ENCODE data around the gene MOB1B. TPM values are rescaled to one million over a fixed set of nuclear protein-coding genes. Genes with fewer than 3 reads are reported as not detected.
A peak's percentile ranks its signal among the peaks of the same experiment; 100 is the strongest.

Gene MOB1B
- total and polyA plus RNA-seq, 11 donors = 4.8 to 22.9 (median 16.6) TPM

DNA sequence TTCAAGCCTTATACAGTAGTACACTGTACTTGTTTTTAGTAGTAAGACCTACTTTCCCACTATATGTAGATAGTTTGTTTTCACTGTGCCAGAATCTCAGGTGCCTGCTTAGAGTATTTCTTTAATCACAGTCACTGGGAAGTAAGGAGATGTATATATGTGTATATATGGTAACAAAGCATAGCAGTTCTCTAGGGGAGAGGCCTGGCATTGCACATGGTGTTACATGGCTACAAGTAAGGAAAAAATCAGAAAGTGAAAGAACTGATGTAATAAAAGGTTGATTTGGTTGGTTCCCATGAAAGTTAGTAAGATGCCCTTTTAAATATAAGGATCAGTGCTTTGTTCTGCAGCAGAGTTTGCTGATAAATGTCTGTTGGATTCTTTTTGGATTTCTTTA, 81.9 kb downstream of the MOB1B start:
- Histone ChIP-seq H3K36me3 (peaks cover 0 to 14% (median 5%) of the 10 kb centered on the region in 9 donors), H3K4me1 (peaks cover 0 to 12% (median 0%) of the 10 kb centered on the region in 12 donors), H3K9me3 (no peaks in the 10 kb centered on the region), H3K27ac (no peak overlapping the region), H3K4me3 (no peak overlapping the region), H3K27me3 (no peaks in the 10 kb centered on the region)
- TF ChIP-seq, protein P1, sequence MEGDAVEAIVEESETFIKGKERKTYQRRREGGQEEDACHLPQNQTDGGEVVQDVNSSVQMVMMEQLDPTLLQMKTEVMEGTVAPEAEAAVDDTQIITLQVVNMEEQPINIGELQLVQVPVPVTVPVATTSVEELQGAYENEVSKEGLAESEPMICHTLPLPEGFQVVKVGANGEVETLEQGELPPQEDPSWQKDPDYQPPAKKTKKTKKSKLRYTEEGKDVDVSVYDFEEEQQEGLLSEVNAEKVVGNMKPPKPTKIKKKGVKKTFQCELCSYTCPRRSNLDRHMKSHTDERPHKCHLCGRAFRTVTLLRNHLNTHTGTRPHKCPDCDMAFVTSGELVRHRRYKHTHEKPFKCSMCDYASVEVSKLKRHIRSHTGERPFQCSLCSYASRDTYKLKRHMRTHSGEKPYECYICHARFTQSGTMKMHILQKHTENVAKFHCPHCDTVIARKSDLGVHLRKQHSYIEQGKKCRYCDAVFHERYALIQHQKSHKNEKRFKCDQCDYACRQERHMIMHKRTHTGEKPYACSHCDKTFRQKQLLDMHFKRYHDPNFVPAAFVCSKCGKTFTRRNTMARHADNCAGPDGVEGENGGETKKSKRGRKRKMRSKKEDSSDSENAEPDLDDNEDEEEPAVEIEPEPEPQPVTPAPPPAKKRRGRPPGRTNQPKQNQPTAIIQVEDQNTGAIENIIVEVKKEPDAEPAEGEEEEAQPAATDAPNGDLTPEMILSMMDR (IDR thresholded peaks at IDR 0.05) = no peak
- TF ChIP-seq POLR2A (IDR thresholded peaks at IDR 0.05) = no peak
- no peak for ATAC-seq
- no peak for DNase-seq
- intact Hi-C loops (cut with DNase I) = no loop called here

DNA sequence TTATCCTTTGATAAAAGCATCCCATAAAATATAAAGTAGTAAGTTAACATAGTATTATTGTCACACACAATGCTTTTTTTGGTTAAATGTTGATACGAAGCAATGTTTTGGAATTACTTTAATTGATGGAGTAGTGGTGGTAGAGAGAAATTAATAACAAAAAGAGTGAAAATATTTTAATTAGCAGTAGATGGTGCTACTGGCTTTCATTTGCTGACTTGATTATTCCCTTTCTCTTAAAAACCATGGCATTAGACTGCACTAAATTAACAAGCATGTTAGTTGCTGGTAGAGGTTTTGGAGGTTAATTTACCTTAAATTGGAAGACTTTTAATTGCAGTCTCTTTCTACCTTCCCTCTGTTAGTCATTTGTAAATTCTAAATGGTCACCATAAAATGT, 82.4 kb downstream of the MOB1B start:
- intact Hi-C loops (cut with DNase I) = no loop called here

DNA sequence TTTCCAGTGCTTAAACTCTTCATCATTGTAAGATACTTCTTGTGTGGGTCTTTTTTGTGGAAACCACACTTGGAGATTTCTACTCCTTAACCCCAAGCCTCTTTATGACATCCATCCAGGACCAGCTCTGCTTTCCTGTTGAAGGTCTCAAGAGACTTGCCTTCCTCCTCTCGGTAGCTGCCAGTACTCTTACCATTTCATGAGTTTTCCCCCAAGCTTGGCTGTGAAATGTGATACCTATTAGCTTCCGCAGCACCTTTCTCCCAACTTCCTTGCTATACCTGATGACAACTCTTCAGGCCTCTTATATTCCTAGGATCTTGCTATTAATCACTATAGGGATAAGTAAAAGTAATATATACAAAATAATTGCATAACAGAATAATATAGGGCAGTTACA, 89.4 kb downstream of the MOB1B start:
- ATAC-seq (no peak), DNase-seq (no peak)
- no peak for TF ChIP-seq POLR2A (IDR thresholded peaks at IDR 0.05)
- TF ChIP-seq, protein P1 (IDR thresholded peaks at IDR 0.05) = no peak
- Histone ChIP-seq H3K9me3 (no peaks in the 10 kb centered on the region), H3K36me3 (no peaks in the 10 kb centered on the region), H3K4me3 (no peak overlapping the region), H3K27ac (no peak overlapping the region), H3K4me1 (peaks cover 0 to 35% (median 18%) of the 10 kb centered on the region in 12 donors), H3K27me3 (no peaks in the 10 kb centered on the region)
- WGBS, 4 donors = 70 to 79% (median 77%) methylated on average over 2 of the region's 2 CpGs
- intact Hi-C loops (cut with DNase I) = loop anchor here (5.0 to 10.0 kb wide), 8 partner anchors 87 to 304 kb away; partner anchors contain the start of genes MOB1B (in 6 of the 10), GRSF1 (in 4 of the 10) and UTP3 (in 1 of the 10)

More for the DNA sequence above, 82.4 kb downstream of the MOB1B start:
- Histone ChIP-seq H3K9me3 (no peaks in the 10 kb centered on the region), H3K27me3 (no peaks in the 10 kb centered on the region), H3K36me3 (peaks cover 0 to 9% (median under 1%) of the 10 kb centered on the region in 9 donors), H3K27ac (no peak overlapping the region), H3K4me1 (peaks cover 0 to 7% (median 0%) of the 10 kb centered on the region in 12 donors), H3K4me3 (no peak overlapping the region)
- ATAC-seq = no peak
- 91 to 94% (median 92%) methylated on average over 1 of the region's 1 CpG for WGBS, 4 donors
- DNase-seq = no peak
- no peak for TF ChIP-seq POLR2A (IDR thresholded peaks at IDR 0.05)
- TF ChIP-seq, protein P1 (IDR thresholded peaks at IDR 0.05) = peak in 1 of 12 donors; percentile 15

DNA sequence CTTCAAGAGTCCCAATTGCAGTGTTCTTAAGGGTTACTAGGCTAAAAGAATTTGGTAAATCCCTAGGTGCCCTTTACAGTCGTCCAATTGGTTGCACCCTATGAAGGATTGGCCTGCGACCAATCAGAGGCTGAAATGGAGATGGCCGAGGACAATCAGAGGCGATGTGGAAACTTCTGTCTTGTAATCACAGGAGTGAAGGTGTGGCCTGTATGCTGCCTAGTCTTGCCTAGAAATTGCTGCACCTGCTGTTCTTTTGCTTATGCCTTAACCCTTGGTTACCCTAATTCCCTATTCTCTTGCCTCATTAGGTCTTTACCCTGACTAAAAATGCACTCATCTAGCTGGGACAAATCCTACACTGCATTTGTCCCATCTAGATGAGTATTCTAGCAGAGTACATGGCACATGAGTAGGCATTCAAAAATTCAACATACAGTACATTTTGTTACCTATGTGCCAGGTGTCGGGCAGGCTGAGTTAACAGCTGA, 90.3 kb downstream of the MOB1B start:
- intact Hi-C loops (cut with DNase I) = loop anchor here (5.0 to 10.0 kb wide), 8 partner anchors 88 to 305 kb away; partner anchors contain the start of genes MOB1B (in 6 of the 10), GRSF1 (in 4 of the 10) and UTP3 (in 1 of the 10)
- 62 to 71% (median 67%) methylated on average over 5 of the region's 5 CpGs for WGBS, 4 donors
- H3K4me3 ChIP-seq = peak overlapping the region in 11 of 12 donors; percentile 67 to 93 (median 82)
- peaks cover 0 to 44% (median 18%) of the 10 kb centered on the region in 12 donors for H3K4me1 ChIP-seq
- H3K9me3 ChIP-seq = no peaks in the 10 kb centered on the region
- ATAC-seq = peak in 1 of 4 donors; percentile 15
- peak overlapping the region in 10 of 12 donors; percentile 71 to 95 (median 87) for H3K27ac ChIP-seq
- no peaks in the 10 kb centered on the region for H3K27me3 ChIP-seq
- no peaks in the 10 kb centered on the region for H3K36me3 ChIP-seq
- TF ChIP-seq POLR2A (IDR thresholded peaks at IDR 0.05) = no peak
- TF ChIP-seq, protein P1 (IDR thresholded peaks at IDR 0.05) = no peak
- DNase-seq = peak in 1 of 5 donors; percentile 24
